Thyroid gland (tissue), 4 donors: ENCODE data around the gene C17orf75.

ENCODE experiments used
- CTCF ChIP-seq, 6 experiments: fragments of 200-600 bp in 3 of 6; fragments of 450-650 bp in 3 of 6; sonication (generic) in 3 of 6; IDR thresholded peaks; one replicate each; pipeline ENCODE4 v1.5.1; 2016 to 2019; ENCODE audit warnings: antibody characterized with exemption in 6 of 6, mild to moderate bottlenecking in 2 of 6, inconsistent platforms in 1 of 6, moderate library complexity in 1 of 6
- POLR2A ChIP-seq, 2 donors: fragments of 450-650 bp; IDR thresholded peaks; one replicate each; pipeline ENCODE4 v1.6.1; 2017; ENCODE audit warnings: antibody characterized with exemption in 2 of 2, mild to moderate bottlenecking in 2 of 2, moderate library complexity in 1 of 2

- TF ChIP-seq CTCF (IDR thresholded peaks at IDR 0.05) = no peak
- no peak for TF ChIP-seq POLR2A (IDR thresholded peaks at IDR 0.05)
Measured at GRCh38 chr17:32345951-32346600, 4.1 kb upstream of the C17orf75 start.
